ENCODE data around the gene BAAT. TPM values are rescaled to one million over a fixed set of nuclear protein-coding genes. Genes with fewer than 3 reads are reported as not detected.

The BAAT gene
- total RNA-seq, 2 donors from 2014 or later = not detected

DNA sequence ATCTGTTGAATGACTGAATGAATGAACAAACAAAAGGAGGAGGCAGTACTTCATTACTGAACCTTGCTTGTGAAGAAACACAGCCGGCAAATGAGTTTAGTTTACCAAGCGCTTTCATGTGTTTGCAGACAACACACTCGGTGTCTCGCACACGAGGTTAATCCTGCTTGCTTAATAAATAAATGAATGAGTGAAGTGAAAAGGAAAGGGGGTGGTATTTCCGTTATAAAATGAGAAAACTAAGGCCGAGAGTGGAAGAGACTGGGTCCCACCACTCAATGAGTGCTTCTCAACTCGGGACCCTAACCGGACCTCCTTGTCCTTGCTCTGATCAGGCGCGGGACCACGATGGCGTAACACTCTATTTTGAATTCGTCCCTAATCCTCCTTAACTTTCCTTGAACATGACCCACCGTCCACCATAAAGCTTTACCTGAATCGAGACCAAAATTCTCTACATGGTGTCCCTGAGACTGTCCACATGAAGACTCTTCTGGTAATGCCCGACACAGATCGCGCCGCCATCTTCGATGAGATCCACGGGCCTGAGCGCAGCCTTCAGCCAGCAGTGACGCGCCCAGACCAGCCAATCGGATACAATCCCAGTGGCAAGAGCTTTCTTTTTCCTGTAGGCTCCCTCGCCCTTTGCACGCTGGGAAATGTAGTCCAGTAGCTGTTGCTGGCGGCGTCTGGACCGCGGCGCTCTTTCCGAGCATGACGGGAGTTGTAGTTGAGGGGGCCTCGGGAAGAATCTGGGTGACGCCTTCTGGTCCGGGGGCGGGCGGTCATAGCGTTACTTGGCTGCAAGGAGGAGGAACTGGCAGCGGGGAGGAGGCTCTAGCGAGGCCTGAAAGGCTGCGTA lies 13.5 kb upstream of the BAAT start, which contains the start of the genes MRPL50 and ZNF189:
Gene MRPL50, minus strand, starts transcription at position 551 of the 862 bp plus-strand sequence. Its CDS starts 26 bp downstream, at position 525.
Gene ZNF189, plus strand, starts transcription at position 784 of the 862 bp plus-strand sequence. CDS start 306 bp downstream, outside the sequence.
- H3K36me3 Mint-ChIP-seq (ENCODE audit: low read depth) = peaks cover 68% of the 10 kb centered on the region
- Histone ChIP-seq H3K4me3 (ENCODE audit: low read length) (peak within 1 kb of the TSS; percentile 86), H3K36me3 (ENCODE audit: control insufficient read depth, insufficient read depth, low read length) (peaks cover 66% of the 10 kb centered on the region), H3K27ac (ENCODE audit: low read depth, low read length) (peak within 1 kb of the TSS; percentile 80), H3K4me1 (ENCODE audit: control insufficient read depth, insufficient read depth, low read length) (no peaks in the 10 kb centered on the region), H3K9me3 (ENCODE audit: control insufficient read depth, low read length) (peaks cover 41% of the 10 kb centered on the region), H3K27me3 (ENCODE audit: control insufficient read depth, insufficient read depth, low read length, poor library complexity, severe bottlenecking) (no peaks in the 10 kb centered on the region), H3K9ac (ENCODE audit: extremely low read depth, low read length, poor library complexity, severe bottlenecking) (peak within 1 kb of the TSS; percentile 91)
- no peaks in the 10 kb centered on the region for H3K27me3 Mint-ChIP-seq (ENCODE audit: insufficient read depth)
- H3K27ac Mint-ChIP-seq = peak within 1 kb of the TSS; percentile 100
- WGBS, 2 experiments (ENCODE audit: insufficient coverage in 1 of 2, insufficient read length in 1 of 2) = 0 to 1% methylated on average over 16 to 44 of the region's 44 CpGs
- H3K9me3 Mint-ChIP-seq = peaks cover 29% of the 10 kb centered on the region
- peak; percentile 99 for DNase-seq
- peaks cover 18% of the 10 kb centered on the region for H3K4me1 Mint-ChIP-seq
- peak within 1 kb of the TSS; percentile 92 for H3K4me3 Mint-ChIP-seq
- TF ChIP-seq, protein P1, sequence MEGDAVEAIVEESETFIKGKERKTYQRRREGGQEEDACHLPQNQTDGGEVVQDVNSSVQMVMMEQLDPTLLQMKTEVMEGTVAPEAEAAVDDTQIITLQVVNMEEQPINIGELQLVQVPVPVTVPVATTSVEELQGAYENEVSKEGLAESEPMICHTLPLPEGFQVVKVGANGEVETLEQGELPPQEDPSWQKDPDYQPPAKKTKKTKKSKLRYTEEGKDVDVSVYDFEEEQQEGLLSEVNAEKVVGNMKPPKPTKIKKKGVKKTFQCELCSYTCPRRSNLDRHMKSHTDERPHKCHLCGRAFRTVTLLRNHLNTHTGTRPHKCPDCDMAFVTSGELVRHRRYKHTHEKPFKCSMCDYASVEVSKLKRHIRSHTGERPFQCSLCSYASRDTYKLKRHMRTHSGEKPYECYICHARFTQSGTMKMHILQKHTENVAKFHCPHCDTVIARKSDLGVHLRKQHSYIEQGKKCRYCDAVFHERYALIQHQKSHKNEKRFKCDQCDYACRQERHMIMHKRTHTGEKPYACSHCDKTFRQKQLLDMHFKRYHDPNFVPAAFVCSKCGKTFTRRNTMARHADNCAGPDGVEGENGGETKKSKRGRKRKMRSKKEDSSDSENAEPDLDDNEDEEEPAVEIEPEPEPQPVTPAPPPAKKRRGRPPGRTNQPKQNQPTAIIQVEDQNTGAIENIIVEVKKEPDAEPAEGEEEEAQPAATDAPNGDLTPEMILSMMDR (conservative IDR thresholded peaks at IDR 0.05) = no peak

DNA sequence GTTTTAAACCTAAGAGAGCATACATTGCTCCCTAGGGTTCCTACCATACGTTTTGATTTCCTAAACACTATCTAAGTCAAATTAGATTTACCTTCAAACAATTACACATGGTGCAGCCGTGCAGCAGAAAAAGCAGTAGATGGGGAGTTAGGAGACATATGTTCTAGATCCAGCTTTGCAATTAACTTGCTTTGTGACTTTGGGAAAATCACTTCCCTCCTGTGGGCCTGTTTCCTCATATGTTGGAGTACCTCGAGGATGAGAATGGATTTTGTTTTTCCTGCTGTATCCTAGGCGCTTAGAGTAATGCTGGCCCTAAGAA lies 12.9 kb upstream of the BAAT start:
- peaks cover 67% of the 10 kb centered on the region for H3K36me3 Mint-ChIP-seq (ENCODE audit: low read depth)
- no peaks in the 10 kb centered on the region for H3K27me3 Mint-ChIP-seq (ENCODE audit: insufficient read depth)

DNA sequence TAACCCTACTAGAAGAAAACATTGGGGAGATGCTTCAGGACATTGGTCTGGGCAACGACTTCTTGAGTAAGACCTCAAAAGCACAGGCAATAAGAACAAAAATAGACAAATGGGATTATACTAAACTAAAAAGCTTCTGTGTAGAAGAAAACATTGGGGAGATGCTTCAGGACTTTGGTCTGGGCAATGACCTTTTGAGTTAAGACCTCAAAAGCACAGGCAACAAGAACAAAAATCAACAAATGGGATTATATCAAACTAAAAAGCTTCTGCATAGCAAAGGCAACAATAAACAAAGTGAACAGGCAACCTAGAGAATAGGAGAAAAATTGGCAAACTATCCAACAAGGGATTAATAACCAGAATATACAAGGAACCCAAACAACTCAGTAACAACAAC lies 9.9 kb upstream of the BAAT start:
- 100% methylated on average over 1 of the region's 1 CpG; no CpG with 5 or more reads in 1 of the 2 experiments for WGBS, 2 experiments (ENCODE audit: insufficient coverage in 1 of 2, insufficient read length in 1 of 2)
- no peak for DNase-seq
- peaks cover 48% of the 10 kb centered on the region for H3K9me3 Mint-ChIP-seq
- H3K36me3 ChIP-seq (ENCODE audit: control insufficient read depth, insufficient read depth, low read length) = peaks cover 45% of the 10 kb centered on the region
- H3K4me3 Mint-ChIP-seq = no peak overlapping the region
- H3K27ac ChIP-seq (ENCODE audit: low read depth, low read length) = no peak overlapping the region
- peak overlapping the region; percentile 2 for H3K4me3 ChIP-seq (ENCODE audit: low read length)
- H3K27me3 ChIP-seq (ENCODE audit: control insufficient read depth, insufficient read depth, low read length, poor library complexity, severe bottlenecking) = no peaks in the 10 kb centered on the region
- H3K9ac ChIP-seq (ENCODE audit: extremely low read depth, low read length, poor library complexity, severe bottlenecking) = no peak overlapping the region
- peaks cover 49% of the 10 kb centered on the region for H3K9me3 ChIP-seq (ENCODE audit: control insufficient read depth, low read length)
- no peaks in the 10 kb centered on the region for H3K4me1 ChIP-seq (ENCODE audit: control insufficient read depth, insufficient read depth, low read length)
- no peak overlapping the region for H3K27ac Mint-ChIP-seq
- peaks cover 72% of the 10 kb centered on the region for H3K36me3 Mint-ChIP-seq (ENCODE audit: low read depth)
- H3K27me3 Mint-ChIP-seq (ENCODE audit: insufficient read depth) = no peaks in the 10 kb centered on the region
- H3K4me1 Mint-ChIP-seq = peaks cover 8% of the 10 kb centered on the region
- TF ChIP-seq, protein P1 (conservative IDR thresholded peaks at IDR 0.05) = no peak

More for the DNA sequence above, 12.9 kb upstream of the BAAT start:
- H3K36me3 ChIP-seq (ENCODE audit: control insufficient read depth, insufficient read depth, low read length) = peaks cover 62% of the 10 kb centered on the region
- H3K9me3 ChIP-seq (ENCODE audit: control insufficient read depth, low read length) = peaks cover 42% of the 10 kb centered on the region
- H3K4me3 ChIP-seq (ENCODE audit: low read length) = peak overlapping the region; percentile 86
- H3K27me3 ChIP-seq (ENCODE audit: control insufficient read depth, insufficient read depth, low read length, poor library complexity, severe bottlenecking) = no peaks in the 10 kb centered on the region
- peaks cover 29% of the 10 kb centered on the region for H3K9me3 Mint-ChIP-seq
- H3K9ac ChIP-seq (ENCODE audit: extremely low read depth, low read length, poor library complexity, severe bottlenecking) = peak overlapping the region; percentile 91
- H3K27ac Mint-ChIP-seq = peak overlapping the region; percentile 100
- TF ChIP-seq, protein P1 (conservative IDR thresholded peaks at IDR 0.05) = no peak
- WGBS, 2 experiments (ENCODE audit: insufficient coverage in 1 of 2, insufficient read length in 1 of 2) = 10% methylated on average over 4 of the region's 4 CpGs; no CpG with 5 or more reads in 1 of the 2 experiments
- peaks cover 18% of the 10 kb centered on the region for H3K4me1 Mint-ChIP-seq
- H3K4me1 ChIP-seq (ENCODE audit: control insufficient read depth, insufficient read depth, low read length) = no peaks in the 10 kb centered on the region
- peak overlapping the region; percentile 92 for H3K4me3 Mint-ChIP-seq
- peak overlapping the region; percentile 80 for H3K27ac ChIP-seq (ENCODE audit: low read depth, low read length)
- no peak for DNase-seq

Data from endodermal cell (in vitro differentiated cells).